IMR-90 (cell line): ENCODE results near the gene TMIGD1. TPM values are rescaled to one million over a fixed set of nuclear protein-coding genes. Genes with fewer than 3 reads are reported as not detected.

Experiments used
- ATAC-seq: fragments of 200-7000 bp; cut with Tn5 transposase; 2 replicates; pipeline ENCODE4 v1.9.1; 2020; ENCODE audit warnings: low read depth, mild to moderate bottlenecking, moderate library complexity
- BruUV-seq: library from RNA; stranded (reverse); fragments of 400-500 nt; replicated peaks from 2 replicates; lab custom pipeline; 2021; lab: Mats Ljungman, UMichigan
- CTCF ChIA-PET: fragments of 300-600 bp; formaldehyde crosslinking; extraction: SDS; loops from one replicate; lab custom pipeline; 2021; ENCODE audit warnings: antibody characterized with exemption; lab: Yijun Ruan, JAX
- POLR2A ChIA-PET: fragments of 300-600 bp; sonication (Branson Sonifier 250); formaldehyde crosslinking; loops from one replicate; lab custom pipeline; 2022; ENCODE audit warnings: antibody characterized with exemption; ENCODE audit not compliant: unreplicated experiment; lab: Charles Lee
- DNase-seq: peaks from one replicate; pipeline ENCODE4 v3.0.0; 2013
- H2AFZ ChIP-seq: replicated peaks from 2 replicates; pipeline ENCODE3; 2013; ENCODE audit warnings: low read length, mild to moderate bottlenecking; ENCODE audit not compliant: poor library complexity
- H2AK5ac ChIP-seq: 2 replicates; pipeline ENCODE4 v1.6.1; 2013; ENCODE audit warnings: low read depth, low read length, inconsistent platforms
- H2AK9ac ChIP-seq: replicated peaks from 2 replicates; pipeline ENCODE3; 2013; ENCODE audit warnings: mild to moderate bottlenecking, low read depth, low read length, moderate library complexity; ENCODE audit not compliant: poor library complexity
- H2BK120ac ChIP-seq: 2 replicates; pipeline ENCODE4 v1.6.1; 2013; ENCODE audit warnings: low read depth, low read length, inconsistent platforms
- H2BK15ac ChIP-seq: 3 replicates; pipeline ENCODE4 v1.6.1; 2013; ENCODE audit warnings: low read depth, low read length, inconsistent platforms
- H2BK20ac ChIP-seq: 2 replicates; pipeline ENCODE4 v1.6.1; 2013; ENCODE audit warnings: low read depth, mild to moderate bottlenecking, inconsistent platforms, low read length, moderate library complexity
- H2BK5ac ChIP-seq: 2 replicates; pipeline ENCODE4 v1.6.1; 2013; ENCODE audit warnings: mild to moderate bottlenecking, low read depth, low read length, inconsistent platforms; ENCODE audit not compliant: poor library complexity, severe bottlenecking
- H3K14ac ChIP-seq: replicated peaks from 2 replicates; pipeline ENCODE4 v1.6.1; 2013; ENCODE audit warnings: low read depth, low read length, inconsistent platforms
- H3K18ac ChIP-seq: 2 replicates; pipeline ENCODE4 v1.6.1; 2013; ENCODE audit warnings: low read depth, low read length, control low read depth
- H3K23ac ChIP-seq: 2 replicates; pipeline ENCODE4 v1.6.1; 2013; ENCODE audit warnings: low read depth, low read length, inconsistent platforms
- H3K27ac ChIP-seq: 2 replicates; pipeline ENCODE4 v1.5.1; 2013; ENCODE audit warnings: mild to moderate bottlenecking, control low read depth, low read length; ENCODE audit not compliant: insufficient read depth
- H3K27me3 ChIP-seq: 2 replicates; pipeline ENCODE4 v1.6.1; 2013; ENCODE audit warnings: low read length; ENCODE audit not compliant: control insufficient read depth, insufficient read depth
- H3K36me3 ChIP-seq: 2 replicates; pipeline ENCODE4 v1.6.1; 2013; ENCODE audit warnings: low read length, mixed read lengths; ENCODE audit not compliant: control insufficient read depth, insufficient read depth
- H3K4ac ChIP-seq: 2 replicates; pipeline ENCODE4 v1.6.1; 2013; ENCODE audit warnings: low read depth, low read length, inconsistent platforms
- H3K4me1 ChIP-seq: 2 replicates; pipeline ENCODE4 v1.6.1; 2013; ENCODE audit warnings: low read length, mixed read lengths; ENCODE audit not compliant: control insufficient read depth, insufficient read depth
- H3K4me2 ChIP-seq: 2 replicates; pipeline ENCODE4 v1.6.1; 2013; ENCODE audit warnings: low read depth, mild to moderate bottlenecking, control low read depth, low read length, moderate library complexity
- H3K4me3 ChIP-seq: 2 replicates; pipeline ENCODE4 v1.5.1; 2013; ENCODE audit warnings: low read depth, mild to moderate bottlenecking, control low read depth, low read length, moderate library complexity; ENCODE audit not compliant: insufficient read depth
- H3K56ac ChIP-seq: 2 replicates; pipeline ENCODE4 v1.6.1; 2013; ENCODE audit warnings: low read length, inconsistent platforms; ENCODE audit not compliant: insufficient read depth; ENCODE audit errors: extremely low read depth
- H3K79me1 ChIP-seq, 2 experiments: 2 replicates each; pipeline ENCODE4 v1.6.1; 2013; ENCODE audit warnings: low read length in 2 of 2, inconsistent platforms in 1 of 2, low read depth in 1 of 2
- H3K9ac ChIP-seq: 2 replicates; pipeline ENCODE4 v1.6.1; 2013; ENCODE audit warnings: low read depth, low read length, control low read depth
- H3K9me1 ChIP-seq: 2 replicates; pipeline ENCODE4 v1.6.1; 2013; ENCODE audit warnings: low read length, inconsistent platforms; ENCODE audit not compliant: insufficient read depth
- H3K9me3 ChIP-seq: 2 replicates; pipeline ENCODE4 v1.6.1; 2013; ENCODE audit warnings: low read length; ENCODE audit not compliant: control insufficient read depth, insufficient read depth
- H4K20me1 ChIP-seq: 2 replicates; pipeline ENCODE4 v1.6.1; 2013; ENCODE audit warnings: low read length, inconsistent platforms; ENCODE audit not compliant: insufficient read depth
- H4K5ac ChIP-seq: 2 replicates; pipeline ENCODE4 v1.6.1; 2013; ENCODE audit warnings: mild to moderate bottlenecking, low read depth, low read length, control low read depth
- H4K8ac ChIP-seq, 2 experiments: 2 replicates each; pipeline ENCODE4 v1.6.1; 2013; ENCODE audit warnings: low read depth in 2 of 2, low read length in 2 of 2, control low read depth in 1 of 2, inconsistent platforms in 1 of 2
- H4K91ac ChIP-seq: 2 replicates; pipeline ENCODE4 v1.6.1; 2013; ENCODE audit warnings: low read depth, low read length, inconsistent platforms; ENCODE audit not compliant: insufficient read depth
- RCOR1 ChIP-seq: IDR thresholded peaks from 2 replicates; pipeline ENCODE4 v1.6.1; 2012; ENCODE audit warnings: mild to moderate bottlenecking, low read length, improper control_type of control experiment; ENCODE audit not compliant: insufficient replicate concordance
- WGBS, 2 experiments: methylation state at CpG; one replicate each; pipeline versions ENCODE4 v1.1.5 to v1.1.7; 2013; ENCODE audit warnings: missing lambda C conversion rate in 2 of 2; ENCODE audit not compliant: insufficient read length in 1 of 2; ENCODE audit errors: extremely low coverage in 2 of 2; 5-methylcytosine and 5-hydroxymethylcytosine counted together
- dilution Hi-C: fragments of 300-500 bp; cut with HindIII; formaldehyde crosslinking; loops from one replicate; pipeline ENCODE4 v1.14.3; 2018; ENCODE audit warnings: low sequenced_read_pairs; ENCODE audit not compliant: unreplicated experiment
- in situ Hi-C: fragments of 300-500 bp; cut with MboI; formaldehyde crosslinking; loops from 3 replicates; pipeline ENCODE4 v1.14.3; 2019; ENCODE audit warnings: low sequenced_read_pairs, inconsistent platforms, mixed read lengths
- intact Hi-C: fragments of 100-400 bp; cut with micrococcal nuclease; formaldehyde crosslinking; loops from 2 replicates; pipeline ENCODE4 v1.10.0; 2022
- polyA plus RNA-seq, 3 experiments: library from polyadenylated mRNA; depleted of rRNA; stranded (reverse); fragments of >200 nt; gene quantifications; 2 replicates each; pipeline ENCODE4 v1.2.3, GENCODE V29; 2012; ENCODE audit warnings: low replicate concordance in 1 of 3
- total RNA-seq: library from RNA; depleted of rRNA; stranded (reverse); fragments of >200 nt; gene quantifications from 2 replicates; pipeline ENCODE4 v1.2.3, GENCODE V29; 2012

Gene TMIGD1
- total and polyA plus RNA-seq, 2 of the 4 experiments (the other 2 are of a cell fraction), result not detected

DNA sequence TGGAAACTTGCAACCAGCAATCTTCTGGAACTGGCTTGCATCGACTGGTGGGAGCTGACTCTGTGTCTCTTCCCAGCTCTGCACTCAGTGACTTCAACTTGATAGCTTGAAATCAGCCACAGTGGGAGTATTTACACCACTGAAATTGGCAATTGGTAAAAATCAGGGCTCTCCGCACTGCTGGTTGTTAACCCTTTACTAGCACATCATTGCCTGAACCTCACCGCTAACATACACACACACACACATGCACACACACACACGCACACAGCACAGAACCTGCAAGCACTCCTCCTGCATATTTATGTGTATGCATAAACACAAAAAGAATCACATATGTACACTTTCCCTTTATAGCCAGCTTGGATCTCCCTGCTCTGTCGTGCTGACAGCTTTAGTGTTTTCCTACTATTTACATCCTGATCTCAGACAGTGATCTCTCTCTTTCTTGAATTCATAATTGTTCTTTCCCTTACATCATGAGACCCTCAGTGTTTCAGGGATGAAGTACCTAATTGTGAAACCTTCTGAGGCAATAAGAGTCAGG is 7.9 kb upstream of the TMIGD1 start:
- Histone ChIP-seq H3K27me3 (no peaks in the 10 kb centered on the region), H4K91ac (no peak overlapping the region), H3K9ac (no peak overlapping the region), H3K79me1 (no peaks in the 10 kb centered on the region), H3K23ac (no peak overlapping the region), H3K4me2 (no peak overlapping the region), H3K56ac (no peak overlapping the region), H3K36me3 (no peaks in the 10 kb centered on the region), H3K9me3 (no peaks in the 10 kb centered on the region), H2BK15ac (0 out of 3 replicates have a peak overlapping the region, but pooled peaks have one; percentile 15), H3K9me1 (peaks cover 9% of the 10 kb centered on the region), H4K8ac (no peak overlapping the region; a peak in 1 of 4 replicates), H2AK9ac (no peak overlapping the region), H3K14ac (no peak overlapping the region; the same call in 1 of the 2 replicates), H3K4ac (no peak overlapping the region), H2BK5ac (peak overlapping the region; percentile 15), H2AFZ (no peak overlapping the region), H2BK120ac (no peak overlapping the region), H3K4me1 (peaks cover 19% of the 10 kb centered on the region), H2BK20ac (peak overlapping the region; percentile 21; the same call in 1 of the 2 replicates), H3K27ac (no peak overlapping the region), H3K18ac (no peak overlapping the region), H2AK5ac (peak overlapping the region; percentile 48; the same call in 1 of the 2 replicates), H4K5ac (no peak overlapping the region; the same call in 1 of the 2 replicates), H4K20me1 (no peaks in the 10 kb centered on the region), H3K4me3 (no peak overlapping the region)
- no CpG with 5 or more reads among the region's 5 CpGs for WGBS, 2 experiments
- dilution Hi-C loops, result no loop called here
- intact Hi-C loops, result loop anchor here (2.0 to 5.0 kb wide), 2 partner anchors 35 to 136 kb away; partner anchors contain the start of gene GOSR1
- BruUV-seq, result no TSS peak
- CTCF ChIA-PET, result interaction anchor here (0.7 kb wide), 1 partner anchor 246 kb away, joined by 9 read pairs; no protein-coding TSS in a partner anchor
- POLR2A ChIA-PET, result interaction anchor here (0.6 kb wide), 1 partner anchor 931 kb away, joined by 7 read pairs; no protein-coding TSS in a partner anchor
- in situ Hi-C loops, result no loop called here
- no peak for TF ChIP-seq RCOR1
- no peak for DNase-seq
- ATAC-seq, result no peak
